ENCODE results near the gene PRKCE. TPM values are rescaled to one million over a fixed set of nuclear protein-coding genes. Genes with fewer than 3 reads are reported as not detected.

Gene PRKCE
- total and polyA plus RNA-seq, 11 donors: 4.1 to 22.3 (median 16.2) TPM

- Histone ChIP-seq H3K9me3 (no peaks in the 10 kb centered on the region), H3K27ac (peak overlapping the region in 4 of 12 donors; percentile 22 to 58 (median 30)), H3K4me3 (no peak overlapping the region), H3K4me1 (peaks cover 0 to 26% (median 8%) of the 10 kb centered on the region in 12 donors), H3K36me3 (peaks cover 0 to 8% (median 0%) of the 10 kb centered on the region in 9 donors), H3K27me3 (no peaks in the 10 kb centered on the region)
- peak in 1 of 4 donors; percentile 20 for ATAC-seq
- intact Hi-C loops (cut with DNase I): no loop called here
- 72 to 79% (median 76%) methylated on average over 5 of the region's 5 CpGs for WGBS, 4 donors
- TF ChIP-seq, protein P1, sequence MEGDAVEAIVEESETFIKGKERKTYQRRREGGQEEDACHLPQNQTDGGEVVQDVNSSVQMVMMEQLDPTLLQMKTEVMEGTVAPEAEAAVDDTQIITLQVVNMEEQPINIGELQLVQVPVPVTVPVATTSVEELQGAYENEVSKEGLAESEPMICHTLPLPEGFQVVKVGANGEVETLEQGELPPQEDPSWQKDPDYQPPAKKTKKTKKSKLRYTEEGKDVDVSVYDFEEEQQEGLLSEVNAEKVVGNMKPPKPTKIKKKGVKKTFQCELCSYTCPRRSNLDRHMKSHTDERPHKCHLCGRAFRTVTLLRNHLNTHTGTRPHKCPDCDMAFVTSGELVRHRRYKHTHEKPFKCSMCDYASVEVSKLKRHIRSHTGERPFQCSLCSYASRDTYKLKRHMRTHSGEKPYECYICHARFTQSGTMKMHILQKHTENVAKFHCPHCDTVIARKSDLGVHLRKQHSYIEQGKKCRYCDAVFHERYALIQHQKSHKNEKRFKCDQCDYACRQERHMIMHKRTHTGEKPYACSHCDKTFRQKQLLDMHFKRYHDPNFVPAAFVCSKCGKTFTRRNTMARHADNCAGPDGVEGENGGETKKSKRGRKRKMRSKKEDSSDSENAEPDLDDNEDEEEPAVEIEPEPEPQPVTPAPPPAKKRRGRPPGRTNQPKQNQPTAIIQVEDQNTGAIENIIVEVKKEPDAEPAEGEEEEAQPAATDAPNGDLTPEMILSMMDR (IDR thresholded peaks at IDR 0.05): no peak
- TF ChIP-seq POLR2A (IDR thresholded peaks at IDR 0.05): no peak
- no peak for DNase-seq
These were observed 372.8 kb downstream of the PRKCE start for GRCh38 chr2:46024146-46024779.

GRCh38 chr2:46025081-46025480, 373.6 kb downstream of the PRKCE start:
- no peak overlapping the region for H3K4me3 ChIP-seq
- DNase-seq (no peak), ATAC-seq (no peak)
- peaks cover 0 to 7% (median 0%) of the 10 kb centered on the region in 9 donors for H3K36me3 ChIP-seq
- 66 to 86% (median 69%) methylated on average over 6 of the region's 6 CpGs for WGBS, 4 donors
- intact Hi-C loops (cut with DNase I): loop anchor here in 1 of 10 donors (5.0 kb wide), 1 partner anchor 252 kb away; no protein-coding TSS in a partner anchor
- TF ChIP-seq, protein P1 (IDR thresholded peaks at IDR 0.05): no peak
- TF ChIP-seq POLR2A (IDR thresholded peaks at IDR 0.05): no peak
- H3K27me3 ChIP-seq: no peaks in the 10 kb centered on the region
- H3K4me1 ChIP-seq: peaks cover 0 to 26% (median 10%) of the 10 kb centered on the region in 12 donors
- no peaks in the 10 kb centered on the region for H3K9me3 ChIP-seq
- no peak overlapping the region for H3K27ac ChIP-seq

GRCh38 chr2:46025676-46026075, 374.2 kb downstream of the PRKCE start:
- H3K27me3 ChIP-seq: no peaks in the 10 kb centered on the region
- intact Hi-C loops (cut with DNase I): loop anchor here in 1 of 10 donors (5.0 kb wide), 1 partner anchor 252 kb away; no protein-coding TSS in a partner anchor
- ATAC-seq (no peak), DNase-seq (no peak)
- H3K4me1 ChIP-seq: peaks cover 0 to 32% (median 14%) of the 10 kb centered on the region in 12 donors
- H3K36me3 ChIP-seq: peaks cover 0 to 7% (median 0%) of the 10 kb centered on the region in 9 donors
- H3K9me3 ChIP-seq: no peaks in the 10 kb centered on the region
- no peak overlapping the region for H3K4me3 ChIP-seq
- 90 to 100% (median 97%) methylated on average over 1 of the region's 1 CpG for WGBS, 4 donors
- no peak overlapping the region for H3K27ac ChIP-seq
- TF ChIP-seq, protein P1 (IDR thresholded peaks at IDR 0.05): no peak
- no peak for TF ChIP-seq POLR2A (IDR thresholded peaks at IDR 0.05)

- Histone ChIP-seq H3K27ac (no peak overlapping the region), H3K27me3 (no peaks in the 10 kb centered on the region), H3K36me3 (peaks cover 0 to 7% (median 0%) of the 10 kb centered on the region in 9 donors), H3K4me1 (peaks cover 0 to 39% (median 16%) of the 10 kb centered on the region in 12 donors), H3K4me3 (no peak overlapping the region), H3K9me3 (no peaks in the 10 kb centered on the region)
- TF ChIP-seq, protein P1 (IDR thresholded peaks at IDR 0.05): no peak
- TF ChIP-seq POLR2A (IDR thresholded peaks at IDR 0.05): no peak
- DNase-seq: no peak
- intact Hi-C loops (cut with DNase I): loop anchor here in 1 of 10 donors (5.0 kb wide), 1 partner anchor 251 kb away; no protein-coding TSS in a partner anchor
- no peak for ATAC-seq
- WGBS, 4 donors: 83 to 91% (median 86%) methylated on average over 1 of the region's 1 CpG
These were observed 375.0 kb downstream of the PRKCE start for GRCh38 chr2:46026431-46026830.
